Progenitor cell of endocrine pancreas (in vitro differentiated cells): Measurements from ENCODE around the gene HK2. TPM values are rescaled to one million over a fixed set of nuclear protein-coding genes. Genes with fewer than 3 reads are reported as not detected.
"Not testable (repeated sequence)": the region's sequence is repeated elsewhere in the genome, so short reads cannot be mapped to it uniquely, and the experiment has no call there.

ENCODE experiments used
- DNase-seq: peaks from one replicate; pipeline ENCODE4 v3.0.0; 2021; ENCODE audit warnings: low spot score; ENCODE audit not compliant: unreplicated experiment
- H3K27ac Mint-ChIP-seq: 2 replicates; pipeline ENCODE4 v1.8.0; 2021; ENCODE audit warnings: mild to moderate bottlenecking, moderate library complexity, mixed read lengths
- H3K27me3 Mint-ChIP-seq: 2 replicates; pipeline ENCODE4 v1.8.0; 2021; ENCODE audit warnings: mixed read lengths
- H3K36me3 Mint-ChIP-seq: 2 replicates; pipeline ENCODE4 v1.8.0; 2022; ENCODE audit warnings: mixed read lengths; ENCODE audit not compliant: insufficient read depth
- H3K4me1 Mint-ChIP-seq: 2 replicates; pipeline ENCODE4 v1.8.0; 2021; ENCODE audit warnings: low read depth, mixed read lengths
- H3K4me3 Mint-ChIP-seq: 2 replicates; pipeline ENCODE4 v1.8.0; 2021; ENCODE audit warnings: low read depth, mild to moderate bottlenecking, moderate library complexity, mixed read lengths
- H3K9me3 Mint-ChIP-seq: 2 replicates; pipeline ENCODE4 v1.8.0; 2021; ENCODE audit warnings: low read depth, mixed read lengths
- CTCF ChIP-seq: fragments of 200-600 bp; sonication (generic); IDR thresholded peaks from one replicate; pipeline ENCODE4 v1.5.0; 2021; ENCODE audit warnings: antibody characterized with exemption, mild to moderate bottlenecking; ENCODE audit not compliant: unreplicated experiment
- total RNA-seq: library from RNA; stranded (reverse); gene quantifications from 2 replicates; pipeline ENCODE4 v1.2.1, GENCODE V29; 2021

HK2 gene
- total RNA-seq, 1 donor from 2014 or later, result 18.2 TPM

DNA sequence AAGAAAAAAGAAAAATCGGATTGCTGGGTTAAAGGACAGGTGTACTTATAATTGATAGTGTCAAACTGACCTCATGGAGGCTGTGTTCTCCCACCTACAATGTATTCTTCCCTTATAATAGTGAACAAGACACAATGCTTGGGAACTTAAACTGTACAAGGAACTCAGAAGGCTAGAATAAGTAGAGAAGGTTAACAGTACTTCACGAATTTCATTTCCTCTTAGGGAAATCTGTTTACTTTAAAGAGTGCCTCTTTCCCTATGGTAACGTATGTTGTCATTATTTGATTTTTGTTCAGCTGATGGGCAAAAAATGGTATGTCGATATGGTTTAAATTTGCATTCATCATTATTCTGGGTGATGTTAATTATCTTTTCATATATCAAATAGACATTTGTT lies 9.2 kb upstream of the HK2 start:
- Mint-ChIP-seq H3K9me3 (no peaks in the 10 kb centered on the region), H3K27ac (no peak overlapping the region), H3K36me3 (no peaks in the 10 kb centered on the region), H3K4me3 (no peak overlapping the region), H3K27me3 (peaks cover 3% of the 10 kb centered on the region), H3K4me1 (peaks cover 1% of the 10 kb centered on the region)
- TF ChIP-seq CTCF, result no peak
- no peak for DNase-seq

DNA sequence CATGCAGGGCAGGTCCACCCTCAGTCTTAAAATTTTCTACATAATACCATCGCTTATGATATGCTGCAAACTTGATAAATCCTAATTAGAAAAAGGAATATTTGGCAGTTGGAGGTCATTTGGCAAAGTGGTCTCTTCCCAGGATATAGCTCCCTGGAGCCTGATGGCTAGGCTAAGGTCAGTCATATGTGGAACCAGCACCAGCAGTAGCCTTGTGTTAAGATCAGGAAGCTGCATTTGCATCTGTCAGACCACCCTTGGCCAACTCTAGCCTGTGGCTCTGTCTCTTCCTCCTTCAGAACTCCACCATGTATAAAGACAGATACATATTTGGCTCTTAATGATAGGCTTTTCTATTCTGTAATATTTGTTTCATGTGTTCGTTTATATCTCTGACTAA lies 5.4 kb upstream of the HK2 start:
- Mint-ChIP-seq H3K27ac (no peak overlapping the region), H3K9me3 (no peaks in the 10 kb centered on the region), H3K4me1 (no peaks in the 10 kb centered on the region), H3K27me3 (peaks cover 19% of the 10 kb centered on the region), H3K4me3 (no peak overlapping the region), H3K36me3 (no peaks in the 10 kb centered on the region)
- no peak for DNase-seq
- no peak for TF ChIP-seq CTCF

GRCh38 chr2:74831693-74832530 lies 2.0 kb upstream of the HK2 start:
- H3K27ac Mint-ChIP-seq, result no peak overlapping the region
- DNase-seq, result no peak
- no peaks in the 10 kb centered on the region for H3K36me3 Mint-ChIP-seq
- H3K9me3 Mint-ChIP-seq, result no peaks in the 10 kb centered on the region
- TF ChIP-seq CTCF, result no peak
- H3K4me1 Mint-ChIP-seq, result peaks cover 11% of the 10 kb centered on the region
- H3K27me3 Mint-ChIP-seq, result peaks cover 19% of the 10 kb centered on the region
- no peak overlapping the region for H3K4me3 Mint-ChIP-seq

GRCh38 chr2:74834234-74834791 lies 386 bp downstream of the HK2 start:
- Mint-ChIP-seq H3K4me3 (peak overlapping the region; percentile 86), H3K27ac (peak overlapping the region; percentile 95), H3K4me1 (peaks cover 16% of the 10 kb centered on the region), H3K27me3 (peaks cover 17% of the 10 kb centered on the region)
- H3K9me3 Mint-ChIP-seq, H3K36me3 Mint-ChIP-seq: not testable (repeated sequence)
- DNase-seq, result peak; percentile 23

- DNase-seq, result peak; percentile 47
- no peaks in the 10 kb centered on the region for H3K36me3 Mint-ChIP-seq
- peak overlapping the region; percentile 86 for H3K4me3 Mint-ChIP-seq
- peaks cover 17% of the 10 kb centered on the region for H3K27me3 Mint-ChIP-seq
- no peak for TF ChIP-seq CTCF
- no peaks in the 10 kb centered on the region for H3K9me3 Mint-ChIP-seq
- H3K4me1 Mint-ChIP-seq, result peaks cover 16% of the 10 kb centered on the region
- H3K27ac Mint-ChIP-seq, result peak overlapping the region; percentile 98
Observed at GRCh38 chr2:74834792-74835755, 1.1 kb downstream of the HK2 start.
